ENCODE data around the gene MARVELD1. TPM values are rescaled to one million over a fixed set of nuclear protein-coding genes. Genes with fewer than 3 reads are reported as not detected.

Gene MARVELD1
- total and polyA plus RNA-seq, 2 of the 8 experiments (the other 6 are each of a cell fraction or from before 2014, with no cell fraction given): 28.1 to 37.3 TPM

DNA sequence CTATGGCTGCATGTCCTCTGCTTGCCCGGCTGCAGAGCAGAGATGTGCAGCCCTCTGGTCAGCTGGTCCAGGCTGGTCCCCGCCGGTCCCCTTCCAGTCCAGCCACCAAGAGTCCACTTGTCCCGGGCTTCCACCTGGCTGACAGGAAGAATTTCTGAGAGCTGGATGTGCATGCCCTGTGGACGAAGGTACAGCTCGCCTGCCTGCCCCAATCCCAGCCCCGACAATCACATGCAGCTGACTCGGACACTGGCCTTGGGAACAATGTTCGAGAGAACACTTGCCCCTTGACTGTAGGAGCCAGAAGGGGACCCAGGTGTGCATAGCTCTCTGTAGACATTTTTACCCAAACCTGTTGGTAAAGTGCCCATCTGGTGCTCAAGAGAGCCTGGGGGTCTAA lies 38.3 kb upstream of the MARVELD1 start:
- Histone ChIP-seq H3K4me3 (ENCODE audit: extremely low read depth in 1 of 4, insufficient read depth in 2 of 4, low read depth in 3 of 4, low read length in 4 of 4) (no peak overlapping the region), H3K27me3 (replicated peaks in 1 of 4; ENCODE audit: control insufficient read depth in 3 of 4, extremely low read depth in 1 of 4, insufficient read depth in 3 of 4, low read length in 3 of 4) (no peaks in the 10 kb centered on the region), H4K20me1 (replicated peaks in 1 of 2; ENCODE audit: control insufficient read depth in 1 of 2, insufficient read depth in 2 of 2, low read length in 2 of 2) (peaks cover 0 to 2% of the 10 kb centered on the region in 2 experiments), H3K14ac (ENCODE audit: insufficient read length) (no peak overlapping the region), H3K4ac (replicated peaks; ENCODE audit: insufficient read length, low read depth, low read length) (no peak overlapping the region), H3K36me3 (ENCODE audit: control insufficient read depth in 2 of 4, insufficient read depth in 4 of 4, low read length in 3 of 4) (peaks cover 21 to 33% (median 26%) of the 10 kb centered on the region in 4 experiments), H3K9me3 (ENCODE audit: insufficient read depth in 2 of 2, low read depth in 1 of 2, low read length in 1 of 2) (no peaks in the 10 kb centered on the region), H3K4me2 (ENCODE audit: insufficient read depth in 1 of 2, low read depth in 2 of 2, low read length in 2 of 2) (no peak overlapping the region), H3K79me2 (ENCODE audit: control insufficient read depth in 1 of 2, insufficient read depth in 2 of 2, low read length in 2 of 2) (no peaks in the 10 kb centered on the region), H3K23ac (ENCODE audit: insufficient read length) (no peak overlapping the region), H2BK15ac (ENCODE audit: low read length) (no peak overlapping the region), H4K5ac (ENCODE audit: insufficient read length, low read depth, low read length) (no peak overlapping the region), H3K79me1 (ENCODE audit: low read depth, low read length) (no peaks in the 10 kb centered on the region), H2BK12ac (ENCODE audit: low read depth, low read length) (no peak overlapping the region), H2BK20ac (ENCODE audit: low read length) (no peak overlapping the region), H4K91ac (replicated peaks; ENCODE audit: insufficient read length, low read length) (no peak overlapping the region), H2BK120ac (replicated peaks; ENCODE audit: low read depth, low read length) (no peak overlapping the region), H3K18ac (ENCODE audit: extremely low read depth, low read length) (no peak overlapping the region), H3K27ac (ENCODE audit: low read depth, low read length) (no peak overlapping the region), H3K9ac (replicated peaks in 1 of 4; ENCODE audit: extremely low read depth in 1 of 4, low read depth in 3 of 4, low read length in 3 of 4) (no peak overlapping the region), H2BK5ac (ENCODE audit: low read depth, low read length) (no peak overlapping the region; the same call in none of the 2 replicates), H3K56ac (replicated peaks; ENCODE audit: insufficient read length, low read depth, low read length) (no peak overlapping the region), H3K4me1 (replicated peaks in 1 of 4; ENCODE audit: control insufficient read depth in 3 of 4, insufficient read depth in 4 of 4, low read length in 3 of 4) (no peaks in the 10 kb centered on the region), H4K8ac (ENCODE audit: extremely low read depth, insufficient read depth, low read length) (no peak overlapping the region), H2AFZ (ENCODE audit: low read length) (no peak overlapping the region), H3K23me2 (ENCODE audit: low read depth, low read length) (no peaks in the 10 kb centered on the region), H2AK5ac (ENCODE audit: low read depth, low read length) (no peak overlapping the region)
- no peak for FAIRE-seq
- WGBS, 2 experiments (ENCODE audit: extremely low coverage in 1 of 2, insufficient coverage in 1 of 2, insufficient read length in 1 of 2, insufficient replicate concordance in 2 of 2, low coverage in 1 of 2, low lambda C conversion rate in 2 of 2, missing lambda C conversion rate in 1 of 2): 73% methylated on average over 8 of the region's 9 CpGs; no CpG with 5 or more reads in 1 of the 2 experiments
- POLR2A ChIA-PET (ENCODE audit: partially characterized antibody): interaction anchor here (0.9 to 2.6 kb wide), 3 partner anchors 12 to 55 kb away, joined by 4 to 20 read pairs (median 5); partner anchors contain the start of gene AVPI1
- CTCF ChIA-PET (ENCODE audit: partially characterized antibody): interaction anchor here (0.7 to 8.5 kb wide), 11 partner anchors 9 to 103 kb away, joined by 3 to 127 read pairs (median 8); partner anchors contain the start of genes ANKRD2, AVPI1, MARVELD1 and ZFYVE27
- no peak for DNase-seq (ENCODE audit: low read depth in 1 of 2, low spot score in 2 of 2)
- TF ChIP-seq CEBPB (IDR thresholded peaks at IDR 0.05; ENCODE audit: low read depth, low read length): no peak
- TF ChIP-seq JUN (IDR thresholded peaks at IDR 0.05; ENCODE audit: low read depth, low read length): no peak
- TF ChIP-seq RNF2 (IDR thresholded peaks at IDR 0.05; ENCODE audit: borderline replicate concordance, low read depth, low read length, missing control alignments, poor library complexity, severe bottlenecking): no peak
- TF ChIP-seq, protein P1, sequence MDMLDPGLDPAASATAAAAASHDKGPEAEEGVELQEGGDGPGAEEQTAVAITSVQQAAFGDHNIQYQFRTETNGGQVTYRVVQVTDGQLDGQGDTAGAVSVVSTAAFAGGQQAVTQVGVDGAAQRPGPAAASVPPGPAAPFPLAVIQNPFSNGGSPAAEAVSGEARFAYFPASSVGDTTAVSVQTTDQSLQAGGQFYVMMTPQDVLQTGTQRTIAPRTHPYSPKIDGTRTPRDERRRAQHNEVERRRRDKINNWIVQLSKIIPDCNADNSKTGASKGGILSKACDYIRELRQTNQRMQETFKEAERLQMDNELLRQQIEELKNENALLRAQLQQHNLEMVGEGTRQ (IDR thresholded peaks at IDR 0.05; ENCODE audit: low read length): no peak
- TF ChIP-seq CBX8 (IDR thresholded peaks at IDR 0.05; ENCODE audit: borderline replicate concordance, low read depth, low read length): no peak
- no peak for TF ChIP-seq TCF12 (IDR thresholded peaks at IDR 0.05; ENCODE audit: low read depth, low read length)
- no peak for TF ChIP-seq POU5F1 (IDR thresholded peaks at IDR 0.05; ENCODE audit: low read depth, low read length)
- no peak for TF ChIP-seq CHD2 (IDR thresholded peaks at IDR 0.05; ENCODE audit: low read length)
- no peak for TF ChIP-seq GTF2F1 (IDR thresholded peaks at IDR 0.05; ENCODE audit: borderline replicate concordance, low read depth, low read length)
- TF ChIP-seq KDM4A (IDR thresholded peaks at IDR 0.05; ENCODE audit: low read depth, low read length, severe bottlenecking): no peak
- TF ChIP-seq SP2 (IDR thresholded peaks at IDR 0.05; ENCODE audit: low read length): no peak
- no peak for TF ChIP-seq RFX5 (IDR thresholded peaks at IDR 0.05; ENCODE audit: borderline replicate concordance, low read depth, low read length)
- no peak for TF ChIP-seq CTBP2 (IDR thresholded peaks at IDR 0.05; ENCODE audit: borderline replicate concordance, insufficient read depth, insufficient read length, low read length)
